ENCODE measurements around the gene HMMR. TPM values are rescaled to one million over a fixed set of nuclear protein-coding genes. Genes with fewer than 3 reads are reported as not detected.
"Not testable (repeated sequence)": the region's sequence is repeated elsewhere in the genome, so short reads cannot be mapped to it uniquely, and the experiment has no call there.

HMMR gene
- total RNA-seq, 3 donors from 2014 or later (not counting 1 experiment from before 2014, with no cell fraction given), result 0.42 to 0.70 (median 0.63) TPM

- H3K27ac Mint-ChIP-seq, result peak overlapping the region in 1 of 2 donors; percentile 39
- peaks cover 61% of the 10 kb centered on the region for H3K36me3 ChIP-seq (ENCODE audit: control insufficient read depth, insufficient read depth, low read length)
- no peak for TF ChIP-seq CTCF (IDR thresholded peaks at IDR 0.05)
- H3K27me3 Mint-ChIP-seq (ENCODE audit: low read depth in 2 of 2), result no peaks in the 10 kb centered on the region
- intact Hi-C loops (cut with micrococcal nuclease), result no loop called here
- H3K4me3 ChIP-seq (ENCODE audit: low read length), result no peak overlapping the region
- H3K4me1 Mint-ChIP-seq, result peaks cover 0 to 5% of the 10 kb centered on the region in 2 donors
- H3K9me3 Mint-ChIP-seq, result no peaks in the 10 kb centered on the region
- no peak for ATAC-seq
- no peak for DNase-seq
- no peaks in the 10 kb centered on the region for H3K9me3 ChIP-seq (ENCODE audit: control insufficient read depth, insufficient read depth, low read length)
- WGBS (ENCODE audit: insufficient coverage), result no CpG with 5 or more reads among the region's 3 CpGs
- no peaks in the 10 kb centered on the region for H3K4me1 ChIP-seq (ENCODE audit: control insufficient read depth, insufficient read depth, low read length)
- H3K27ac ChIP-seq (ENCODE audit: low read length), result no peak overlapping the region
- no peaks in the 10 kb centered on the region for H3K27me3 ChIP-seq (ENCODE audit: control insufficient read depth, insufficient read depth, low read length)
- H3K4me3 Mint-ChIP-seq, result no peak overlapping the region
- H3K36me3 Mint-ChIP-seq, result peaks cover 17% of the 10 kb centered on the region
Measured at GRCh38 chr5:163447875-163448274, 12.6 kb upstream of the HMMR start.

- DNase-seq (no peak), ATAC-seq (no peak)
- H3K36me3 ChIP-seq (ENCODE audit: control insufficient read depth, insufficient read depth, low read length), result peaks cover 59% of the 10 kb centered on the region
- no peaks in the 10 kb centered on the region for H3K9me3 Mint-ChIP-seq
- H3K4me1 Mint-ChIP-seq, result peaks cover 0 to 5% of the 10 kb centered on the region in 2 donors
- H3K27me3 ChIP-seq (ENCODE audit: control insufficient read depth, insufficient read depth, low read length), result no peaks in the 10 kb centered on the region
- H3K4me3 ChIP-seq (ENCODE audit: low read length), result no peak overlapping the region
- no peak for TF ChIP-seq CTCF (IDR thresholded peaks at IDR 0.05)
- no peaks in the 10 kb centered on the region for H3K4me1 ChIP-seq (ENCODE audit: control insufficient read depth, insufficient read depth, low read length)
- no peaks in the 10 kb centered on the region for H3K9me3 ChIP-seq (ENCODE audit: control insufficient read depth, insufficient read depth, low read length)
- H3K27ac Mint-ChIP-seq, result peak overlapping the region in 1 of 2 donors; percentile 39
- no peak overlapping the region for H3K27ac ChIP-seq (ENCODE audit: low read length)
- no peaks in the 10 kb centered on the region for H3K27me3 Mint-ChIP-seq (ENCODE audit: low read depth in 2 of 2)
- intact Hi-C loops (cut with micrococcal nuclease), result no loop called here
- no peak overlapping the region for H3K4me3 Mint-ChIP-seq
- H3K36me3 Mint-ChIP-seq, result peaks cover 17% of the 10 kb centered on the region
Measured at GRCh38 chr5:163448491-163448890, 11.9 kb upstream of the HMMR start.

- no peak for TF ChIP-seq CTCF (IDR thresholded peaks at IDR 0.05)
- Mint-ChIP-seq H3K4me1 (peaks cover 5% of the 10 kb centered on the region in 2 donors), H3K36me3 (peaks cover 24% of the 10 kb centered on the region), H3K4me3 (no peak overlapping the region), H3K27ac (no peak overlapping the region), H3K27me3 (ENCODE audit: low read depth in 2 of 2) (no peaks in the 10 kb centered on the region), H3K9me3 (no peaks in the 10 kb centered on the region)
- H3K9me3 ChIP-seq (ENCODE audit: control insufficient read depth, insufficient read depth, low read length), result no peaks in the 10 kb centered on the region
- intact Hi-C loops (cut with micrococcal nuclease), result no loop called here
- no peaks in the 10 kb centered on the region for H3K4me1 ChIP-seq (ENCODE audit: control insufficient read depth, insufficient read depth, low read length)
- H3K36me3 ChIP-seq (ENCODE audit: control insufficient read depth, insufficient read depth, low read length), result peaks cover 43% of the 10 kb centered on the region
- no peaks in the 10 kb centered on the region for H3K27me3 ChIP-seq (ENCODE audit: control insufficient read depth, insufficient read depth, low read length)
- ATAC-seq (no peak), DNase-seq (no peak)
- H3K27ac ChIP-seq (ENCODE audit: low read length), result no peak overlapping the region
- 96% methylated on average over 7 of the region's 8 CpGs for WGBS (ENCODE audit: insufficient coverage)
- H3K4me3 ChIP-seq (ENCODE audit: low read length), result no peak overlapping the region
Measured at GRCh38 chr5:163451489-163451888, 8.9 kb upstream of the HMMR start.

- H3K36me3 Mint-ChIP-seq, result peaks cover 7% of the 10 kb centered on the region
Measured at GRCh38 chr5:163453705-163454104, 6.7 kb upstream of the HMMR start.

GRCh38 chr5:163455406-163455805 lies 5.0 kb upstream of the HMMR start:
- H3K36me3 Mint-ChIP-seq; H3K4me3 Mint-ChIP-seq; H3K27ac ChIP-seq (ENCODE audit: low read length); H3K4me3 ChIP-seq (ENCODE audit: low read length); DNase-seq; H3K27ac Mint-ChIP-seq; intact Hi-C loops (cut with micrococcal nuclease); H3K9me3 ChIP-seq (ENCODE audit: control insufficient read depth, insufficient read depth, low read length); H3K27me3 ChIP-seq (ENCODE audit: control insufficient read depth, insufficient read depth, low read length); H3K9me3 Mint-ChIP-seq; H3K27me3 Mint-ChIP-seq (ENCODE audit: low read depth in 2 of 2); H3K4me1 ChIP-seq (ENCODE audit: control insufficient read depth, insufficient read depth, low read length); ATAC-seq: not testable (repeated sequence)
- peaks cover 22% of the 10 kb centered on the region for H3K36me3 ChIP-seq (ENCODE audit: control insufficient read depth, insufficient read depth, low read length)
- 94% methylated on average over 15 of the region's 17 CpGs for WGBS (ENCODE audit: insufficient coverage)
- peaks cover 15 to 20% of the 10 kb centered on the region in 2 donors for H3K4me1 Mint-ChIP-seq

More at GRCh38 chr5:163453705-163454104, 6.7 kb upstream of the HMMR start:
- Histone ChIP-seq H3K9me3 (ENCODE audit: control insufficient read depth, insufficient read depth, low read length) (no peaks in the 10 kb centered on the region), H3K27me3 (ENCODE audit: control insufficient read depth, insufficient read depth, low read length) (no peaks in the 10 kb centered on the region), H3K27ac (ENCODE audit: low read length) (no peak overlapping the region), H3K4me3 (ENCODE audit: low read length) (no peak overlapping the region), H3K4me1 (ENCODE audit: control insufficient read depth, insufficient read depth, low read length) (peaks cover 5% of the 10 kb centered on the region), H3K36me3 (ENCODE audit: control insufficient read depth, insufficient read depth, low read length) (peaks cover 22% of the 10 kb centered on the region)
- peaks cover under 1 to 6% of the 10 kb centered on the region in 2 donors for H3K4me1 Mint-ChIP-seq
- WGBS (ENCODE audit: insufficient coverage), result 100% methylated on average over 1 of the region's 1 CpG
- DNase-seq (no peak), ATAC-seq (no peak)
- H3K27me3 Mint-ChIP-seq (ENCODE audit: low read depth in 2 of 2), result no peaks in the 10 kb centered on the region
- no peak for TF ChIP-seq CTCF (IDR thresholded peaks at IDR 0.05)
- intact Hi-C loops (cut with micrococcal nuclease), result no loop called here
- H3K4me3 Mint-ChIP-seq, result no peak overlapping the region
- no peaks in the 10 kb centered on the region for H3K9me3 Mint-ChIP-seq
- no peak overlapping the region for H3K27ac Mint-ChIP-seq

Data from natural killer cell (primary cell).